Stimulated activated CD4-positive, alpha-beta T cell treated with anti-CD3 and anti-CD28 coated beads, Interleukin-4, amount 100 ng/mL, for 4 hours (primary cell): Measurements from ENCODE around the gene VIPR2.

ENCODE experiments used
- DNase-seq, 2 experiments: peaks; one replicate each; pipeline ENCODE4 v3.0.0-alpha.2; 2020

Gene VIPR2

GRCh38 chr7:159063046-159063840, 81.4 kb downstream of the VIPR2 start:
- no peak for DNase-seq

GRCh38 chr7:159062569-159062968, 82.1 kb downstream of the VIPR2 start:
- no peak for DNase-seq

GRCh38 chr7:159061674-159062212, 82.9 kb downstream of the VIPR2 start:
- DNase-seq = no peak

- DNase-seq = no peak
Observed at GRCh38 chr7:159061209-159061608, 83.5 kb downstream of the VIPR2 start.

GRCh38 chr7:159060440-159060839, 84.2 kb downstream of the VIPR2 start:
- no peak for DNase-seq

DNA sequence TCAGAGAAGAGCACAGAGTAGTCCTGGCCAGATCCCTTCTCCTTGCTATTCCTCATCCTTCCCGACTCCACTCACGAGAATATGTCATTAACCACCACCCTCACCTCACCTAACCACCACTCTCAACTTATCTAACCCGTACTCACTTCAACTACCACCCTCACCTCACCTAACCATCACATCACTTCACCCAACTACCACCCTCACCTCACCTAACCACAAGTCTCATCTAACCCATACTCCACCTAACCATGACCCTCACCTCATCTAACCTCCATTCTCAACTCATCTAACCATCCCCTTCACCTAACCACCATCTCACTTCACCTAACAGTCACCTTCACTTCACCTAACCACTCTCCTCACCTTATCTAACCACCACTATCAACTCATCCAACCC, 85.0 kb downstream of the VIPR2 start:
- DNase-seq = no peak

- no peak for DNase-seq
Observed at GRCh38 chr7:159057647-159058046, 87.0 kb downstream of the VIPR2 start.

- no peak for DNase-seq
Observed at GRCh38 chr7:159056737-159057136, 87.9 kb downstream of the VIPR2 start.

GRCh38 chr7:159051916-159052315, 92.8 kb downstream of the VIPR2 start:
- no peak for DNase-seq

- DNase-seq = no peak
Observed at GRCh38 chr7:159050704-159051103, 94.0 kb downstream of the VIPR2 start.

- no peak for DNase-seq
Observed at GRCh38 chr7:159049266-159050025, 95.2 kb downstream of the VIPR2 start.

DNA sequence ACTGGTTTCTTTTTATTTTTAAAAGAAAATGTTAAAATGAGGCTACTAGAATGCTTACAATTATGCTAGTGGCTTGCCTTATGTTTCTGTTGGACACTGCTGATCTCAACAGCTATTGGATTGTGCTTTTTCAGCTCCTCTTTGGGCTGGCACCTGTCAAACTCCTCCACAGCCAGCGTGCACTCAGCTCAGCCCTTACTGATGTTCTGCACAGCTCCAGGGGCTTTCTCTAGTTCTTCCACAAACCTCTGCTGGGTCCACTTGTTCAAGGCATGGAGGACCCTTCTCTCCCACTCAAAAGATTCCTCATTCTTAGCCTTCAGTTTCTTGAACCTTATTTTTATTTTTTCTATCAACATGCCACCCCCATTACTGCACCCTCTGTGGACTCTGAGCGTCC, 96.0 kb downstream of the VIPR2 start:
- DNase-seq = no peak

DNA sequence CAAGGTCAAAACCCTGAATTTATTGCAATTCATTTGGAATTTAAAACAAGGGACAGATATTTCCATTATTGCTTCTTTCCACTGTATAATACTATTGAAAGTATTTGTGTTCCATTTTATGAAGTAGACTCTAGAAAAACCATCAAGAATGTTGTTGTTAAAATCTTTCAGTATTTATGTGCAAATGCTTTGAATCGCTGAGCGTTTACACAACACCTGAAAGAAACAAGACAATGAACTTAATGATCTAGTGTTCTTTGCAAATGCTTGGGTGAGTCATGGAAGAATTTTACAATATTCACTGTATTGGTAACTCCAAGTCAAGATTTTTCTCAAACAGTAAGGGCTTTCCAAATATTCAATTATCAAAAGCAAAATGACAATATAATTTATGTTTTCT, 97.1 kb downstream of the VIPR2 start:
- no peak for DNase-seq

DNA sequence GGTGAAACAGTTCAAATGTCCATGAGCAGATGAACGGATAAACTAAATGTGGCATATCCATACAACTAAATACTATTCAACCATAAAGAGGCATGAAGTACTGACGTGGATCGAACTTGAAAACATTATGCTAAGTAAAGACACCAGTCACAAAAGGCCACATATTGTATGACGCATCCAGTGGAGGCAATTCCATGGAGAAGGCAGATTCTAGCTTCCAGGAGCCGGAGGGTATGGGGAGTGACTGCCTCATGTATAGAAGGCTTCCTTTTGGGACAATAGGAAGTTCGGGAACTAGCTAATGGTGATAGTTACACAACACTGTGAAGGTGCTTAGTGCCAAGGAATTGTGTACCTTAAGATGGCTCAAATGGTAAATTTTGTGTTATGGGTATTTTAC, 98.4 kb downstream of the VIPR2 start:
- DNase-seq = no peak

GRCh38 chr7:159045839-159046238, 98.8 kb downstream of the VIPR2 start:
- DNase-seq = no peak

GRCh38 chr7:159042581-159043101, 102.0 kb downstream of the VIPR2 start:
- DNase-seq = no peak

DNA sequence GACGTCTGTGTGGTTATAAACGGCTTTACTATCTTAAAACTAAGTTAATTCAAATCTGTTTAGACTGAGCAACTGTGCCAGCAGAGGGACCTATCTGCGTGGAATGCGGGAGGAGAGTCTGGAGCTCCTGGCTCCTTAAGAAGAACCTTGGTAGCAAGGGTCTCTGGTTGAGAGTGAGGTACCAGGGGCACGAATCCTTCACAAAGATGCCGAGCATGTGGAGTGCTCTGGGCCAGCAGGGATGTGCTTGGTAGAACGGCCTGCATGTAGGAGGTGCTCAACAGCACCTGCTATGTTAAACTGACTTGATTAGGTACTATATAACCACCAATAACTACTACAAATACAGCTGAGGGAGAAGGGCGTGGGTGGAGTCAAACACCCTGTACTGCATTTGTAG, 102.6 kb downstream of the VIPR2 start:
- DNase-seq = no peak

DNA sequence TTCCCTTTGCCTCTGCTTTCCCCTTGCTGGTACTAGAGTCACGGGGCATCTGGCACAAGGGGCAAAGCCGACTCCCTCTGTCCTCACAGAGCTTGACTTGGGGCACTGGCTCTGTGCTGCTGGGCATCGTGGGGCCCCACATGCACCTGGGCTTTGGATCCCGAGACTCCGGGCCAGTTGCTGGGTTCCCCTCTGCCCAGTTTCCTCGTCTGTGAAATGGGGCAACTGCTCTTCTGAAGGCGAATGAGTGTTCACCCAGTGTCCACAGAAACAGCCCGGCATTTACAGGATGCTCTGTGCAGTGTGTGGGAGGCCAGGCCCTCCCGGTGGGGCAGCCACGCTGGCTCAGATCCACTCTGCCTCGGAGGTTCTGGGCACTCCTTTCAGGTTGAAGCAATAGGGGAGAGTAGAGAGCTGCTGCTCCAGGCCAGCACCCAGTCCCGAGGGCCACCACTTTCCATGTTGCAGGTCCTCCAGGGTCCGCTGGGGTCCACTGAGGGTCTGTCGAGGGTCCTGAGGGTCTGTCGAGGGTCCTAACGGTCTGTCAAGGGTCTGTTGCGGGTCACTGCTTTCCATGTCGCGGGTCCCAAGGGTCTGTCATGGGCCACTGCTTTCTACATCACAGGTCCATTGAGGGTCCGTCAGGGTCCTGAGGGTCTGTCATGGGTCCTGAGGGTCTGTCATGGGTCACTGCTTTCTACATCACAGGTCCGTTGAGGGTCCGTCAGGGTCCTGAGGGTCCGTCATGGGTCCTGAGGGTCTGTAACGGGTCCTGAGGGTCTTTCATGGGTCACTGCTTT, 103.6 kb downstream of the VIPR2 start:
- no peak for DNase-seq

GRCh38 chr7:159040146-159040545, 104.5 kb downstream of the VIPR2 start:
- no peak for DNase-seq

GRCh38 chr7:159039716-159040115, 105.0 kb downstream of the VIPR2 start:
- no peak for DNase-seq

DNA sequence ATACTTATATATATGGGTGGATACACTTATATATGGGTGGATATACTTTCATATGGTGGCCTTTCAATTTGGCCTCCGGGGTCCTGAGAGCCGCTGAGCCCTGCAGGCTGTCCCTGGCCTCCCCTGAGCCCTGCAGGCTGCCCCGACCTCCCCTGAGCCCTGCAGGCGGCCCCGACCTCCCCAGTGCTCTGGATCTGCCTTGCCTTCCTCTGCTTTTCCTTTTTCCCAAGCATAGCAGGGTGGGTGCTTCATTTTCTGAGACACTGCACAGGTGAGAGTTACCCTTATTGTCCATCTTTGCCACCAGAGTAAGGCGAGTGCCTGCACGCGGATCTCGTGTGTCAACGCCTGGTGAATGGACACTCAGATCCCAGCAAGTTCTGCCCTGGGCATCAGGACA, 106.6 kb downstream of the VIPR2 start:
- no peak for DNase-seq

GRCh38 chr7:159036916-159037605, 107.6 kb downstream of the VIPR2 start:
- no peak for DNase-seq
